GM23338 (cell line): ENCODE results near the gene TMSB4X. TPM values are rescaled to one million over a fixed set of nuclear protein-coding genes. Genes with fewer than 3 reads are reported as not detected.

Experiments used
- ATAC-seq: fragments of 200-7000 bp; cut with Tn5 transposase; 3 replicates; pipeline ENCODE4 v1.9.1; 2020
- DNase-seq: peaks from one replicate; pipeline ENCODE4 v3.0.0-alpha.2; 2015; ENCODE audit warnings: low spot score
- H2AFZ ChIP-seq: fragments of 200-600 bp; sonication (generic); 2 replicates; pipeline ENCODE4 v1.8.0; 2016; ENCODE audit warnings: antibody characterized with exemption, mild to moderate bottlenecking, moderate library complexity
- H3F3A ChIP-seq: fragments of 200-600 bp; sonication (generic); replicated peaks from 2 replicates; pipeline ENCODE4 v1.8.0; 2017; ENCODE audit warnings: antibody characterized with exemption, mixed run types, low read depth
- H3K27ac ChIP-seq: fragments of 200-600 bp; sonication (generic); 2 replicates; pipeline ENCODE4 v1.6.1; 2016; ENCODE audit warnings: low read depth
- H3K27me3 ChIP-seq: fragments of 200-600 bp; sonication (generic); 2 replicates; pipeline ENCODE4 v1.8.0; 2016; ENCODE audit warnings: mild to moderate bottlenecking, mixed run types, moderate library complexity; ENCODE audit not compliant: insufficient read depth
- H3K36me3 ChIP-seq: fragments of 200-600 bp; sonication (generic); 2 replicates; pipeline ENCODE4 v1.8.0; 2016; ENCODE audit warnings: mild to moderate bottlenecking; ENCODE audit not compliant: insufficient read depth
- H3K4me1 ChIP-seq: fragments of 200-600 bp; sonication (generic); 2 replicates; pipeline ENCODE4 v1.8.0; 2016; ENCODE audit warnings: mild to moderate bottlenecking, moderate library complexity; ENCODE audit not compliant: insufficient read depth
- H3K4me2 ChIP-seq: fragments of 200-600 bp; sonication (generic); 2 replicates; pipeline ENCODE4 v1.7.1; 2017; ENCODE audit warnings: mixed run types
- H3K4me3 ChIP-seq: fragments of 200-600 bp; sonication (generic); 2 replicates; pipeline ENCODE4 v1.6.1; 2016; ENCODE audit warnings: mixed run types
- H3K79me2 ChIP-seq: fragments of 200-600 bp; sonication (generic); replicated peaks from 2 replicates; pipeline ENCODE4 v1.8.0; 2017; ENCODE audit warnings: mild to moderate bottlenecking; ENCODE audit not compliant: insufficient read depth
- H3K9me2 ChIP-seq: fragments of 200-600 bp; sonication (generic); 2 replicates; pipeline ENCODE4 v1.8.0; 2017; ENCODE audit not compliant: insufficient read depth
- H4K20me1 ChIP-seq: fragments of 200-600 bp; sonication (generic); replicated peaks from 2 replicates; pipeline ENCODE4 v1.8.0; 2017; ENCODE audit warnings: mild to moderate bottlenecking; ENCODE audit not compliant: insufficient read depth
- H3K27ac Mint-ChIP-seq: 2 replicates; pipeline ENCODE4 v1.8.0; 2020; ENCODE audit warnings: inconsistent platforms, mild to moderate bottlenecking, moderate library complexity, mixed read lengths
- H3K27me3 Mint-ChIP-seq: 3 replicates; pipeline ENCODE4 v1.8.0; 2022; ENCODE audit warnings: low read depth, mild to moderate bottlenecking, moderate library complexity, mixed read lengths, inconsistent platforms; ENCODE audit not compliant: insufficient read depth, poor library complexity
- H3K36me3 Mint-ChIP-seq: 3 replicates; pipeline ENCODE4 v1.8.0; 2021; ENCODE audit warnings: low read depth, mild to moderate bottlenecking, inconsistent platforms, moderate library complexity, mixed read lengths
- H3K4me1 Mint-ChIP-seq: 3 replicates; pipeline ENCODE4 v1.8.0; 2020; ENCODE audit warnings: mild to moderate bottlenecking, inconsistent platforms, mixed read lengths
- H3K4me3 Mint-ChIP-seq: 3 replicates; pipeline ENCODE4 v1.8.0; 2021; ENCODE audit warnings: moderate library complexity, mild to moderate bottlenecking, inconsistent platforms, mixed read lengths
- H3K9me3 Mint-ChIP-seq: 3 replicates; pipeline ENCODE4 v1.8.0; 2020; ENCODE audit warnings: moderate library complexity, mild to moderate bottlenecking, inconsistent platforms, mixed read lengths
- CTCF ChIP-seq, 2 experiments: fragments of 200-600 bp in 1 of 2; sonication (generic) in 1 of 2; conservative IDR thresholded peaks; 2 replicates each; pipeline versions ENCODE4 v1.5.1 to v1.6.1; 2016 to 2017; ENCODE audit warnings: antibody characterized with exemption in 2 of 2, low read depth in 2 of 2, mild to moderate bottlenecking in 2 of 2, moderate library complexity in 1 of 2
- REST ChIP-seq: IDR thresholded peaks from one replicate; pipeline ENCODE4 v1.6.1; 2018; ENCODE audit warnings: antibody characterized with exemption; ENCODE audit not compliant: unreplicated experiment
- ZNF462 ChIP-seq: fragments of 250-450 bp; sonication (Bioruptor Pico); IDR thresholded peaks from 2 replicates; pipeline ENCODE4 v1.5.0; 2020; ENCODE audit warnings: mild to moderate bottlenecking, moderate library complexity
- polyA plus RNA-seq: library from polyadenylated mRNA; unstranded; fragments of >200 nt; fragmentation: Nextera tagmentation; extraction: Ambion mirVana; gene quantifications from 2 replicates; pipeline ENCODE4 v1.2.1, GENCODE V29; 2016
- total RNA-seq: library from RNA; depleted of rRNA; stranded (reverse); fragments of >200 nt; shearing (Covaris generic); gene quantifications from 2 replicates; pipeline ENCODE4 v1.2.3, GENCODE V29; 2014

TMSB4X gene
- total and polyA plus RNA-seq, 2 experiments from 2014 or later, result 999 to 6,191 TPM

GRCh38 chrX:12949927-12950656 lies 24.8 kb upstream of the TMSB4X start (continued):
- no peak for TF ChIP-seq ZNF462

GRCh38 chrX:12950851-12951594 lies 23.9 kb upstream of the TMSB4X start:
- ATAC-seq (peak; percentile 92), DNase-seq (peak; percentile 65)
- Histone ChIP-seq H3K4me2 (no peak overlapping the region), H4K20me1 (no peaks in the 10 kb centered on the region), H2AFZ (no peak overlapping the region), H3K36me3 (no peaks in the 10 kb centered on the region), H3K27ac (no peak overlapping the region), H3K9me2 (no peaks in the 10 kb centered on the region), H3K27me3 (no peaks in the 10 kb centered on the region), H3K4me3 (no peak overlapping the region), H3K79me2 (no peaks in the 10 kb centered on the region), H3K4me1 (peaks cover 5% of the 10 kb centered on the region; the same call in 1 of the 2 replicates), H3F3A (no peaks in the 10 kb centered on the region)
- no peaks in the 10 kb centered on the region for H3K9me3 Mint-ChIP-seq
- TF ChIP-seq REST, result no peak
- TF ChIP-seq CTCF (conservative IDR thresholded peaks at IDR 0.05; ENCODE audit: low read depth in 2 of 2), result peak; percentile 61 to 72
- H3K27ac Mint-ChIP-seq, result no peak overlapping the region
- no peaks in the 10 kb centered on the region for H3K36me3 Mint-ChIP-seq
- H3K4me1 Mint-ChIP-seq, result peaks cover 9% of the 10 kb centered on the region; the same call in 2 of the 3 replicates
- H3K27me3 Mint-ChIP-seq, result peaks cover 2% of the 10 kb centered on the region
- no peak overlapping the region for H3K4me3 Mint-ChIP-seq
